B cell (primary cell): ENCODE results near the gene LBHD1. TPM values are rescaled to one million over a fixed set of nuclear protein-coding genes. Genes with fewer than 3 reads are reported as not detected.

Experiments used
- ATAC-seq: fragments of 200-7000 bp; cut with Tn5 transposase; one replicate; pipeline ENCODE4 v1.10.0; 2021; ENCODE audit warnings: low read depth, mild to moderate bottlenecking, moderate number of reproducible peaks, moderate library complexity
- CTCF ChIA-PET: fragments of 350-600 bp; sonication (Branson Sonifier 250); formaldehyde crosslinking; loops from one replicate; lab custom pipeline; 2021; ENCODE audit warnings: antibody characterized with exemption, inconsistent platforms; lab: Charles Lee
- POLR2A ChIA-PET: fragments of 350-600 bp; sonication (Branson Sonifier 250); formaldehyde crosslinking; loops from one replicate; lab custom pipeline; 2021; ENCODE audit warnings: antibody characterized with exemption; lab: Charles Lee
- DNase-seq: peaks from one replicate; pipeline ENCODE4 v3.0.0; 2013
- H2AFZ ChIP-seq: 2 replicates; pipeline ENCODE4 v1.6.1; 2012; ENCODE audit warnings: mild to moderate bottlenecking, low read depth, low read length; ENCODE audit not compliant: insufficient read depth, poor library complexity, severe bottlenecking
- H3K27ac ChIP-seq, 2 donors: 1 replicate in 1 of 2; 2 replicates in 1 of 2; pipeline ENCODE4 v1.5.1; 2012 to 2013; ENCODE audit warnings: low read length in 2 of 2, mild to moderate bottlenecking in 2 of 2, moderate library complexity in 1 of 2
- H3K27me3 ChIP-seq, 4 experiments: fragments of 200-600 bp in 1 of 4; sonication (generic) in 1 of 4; replicated peaks in 1 of 4; 1 replicate in 2 of 4; 2 replicates in 2 of 4; pipeline versions ENCODE4 v1.6.1 to v1.7.0; 2013 to 2016; ENCODE audit warnings: low read length in 3 of 4, mild to moderate bottlenecking in 2 of 4, mixed read lengths in 1 of 4, moderate library complexity in 1 of 4; ENCODE audit not compliant: insufficient read depth in 4 of 4, control insufficient read depth in 3 of 4; ENCODE audit errors: control extremely low read depth in 1 of 4
- H3K36me3 ChIP-seq, 2 experiments: replicated peaks in 1 of 2; 1 replicate in 1 of 2; 2 replicates in 1 of 2; pipeline versions ENCODE4 v1.6.1 to v1.7.1; 2013; ENCODE audit warnings: low read length in 1 of 2; ENCODE audit not compliant: insufficient read depth in 2 of 2, control insufficient read depth in 1 of 2; ENCODE audit errors: control extremely low read depth in 1 of 2, extremely low read depth in 1 of 2
- H3K4me1 ChIP-seq, 2 donors: fragments of 200-600 bp in 1 of 2; sonication (generic) in 1 of 2; 1 replicate in 1 of 2; 2 replicates in 1 of 2; pipeline versions ENCODE4 v1.5.1 to v1.6.1; 2013 to 2017; ENCODE audit warnings: low read length in 2 of 2; ENCODE audit not compliant: control insufficient read depth in 2 of 2, insufficient read depth in 2 of 2
- H3K4me2 ChIP-seq: replicated peaks from 2 replicates; pipeline ENCODE3; 2012; ENCODE audit warnings: mild to moderate bottlenecking, low read depth, low read length; ENCODE audit not compliant: poor library complexity, severe bottlenecking
- H3K4me3 ChIP-seq, 5 experiments: fragments of 200-600 bp in 1 of 5; sonication (generic) in 1 of 5; 1 replicate in 3 of 5; 2 replicates in 2 of 5; pipeline versions ENCODE4 v1.5.1 to v1.7.0; 2011 to 2016; ENCODE audit warnings: low read length in 4 of 5, mild to moderate bottlenecking in 4 of 5, low read depth in 2 of 5, control low read depth in 1 of 5, moderate library complexity in 1 of 5; ENCODE audit not compliant: insufficient read depth in 1 of 5; ENCODE audit errors: control extremely low read depth in 1 of 5, extremely low read depth in 1 of 5
- H3K79me2 ChIP-seq: fragments of 200-600 bp; sonication (generic); one replicate; pipeline ENCODE4 v1.6.0; 2016; ENCODE audit warnings: low read length; ENCODE audit not compliant: control insufficient read depth, insufficient read depth
- H3K9ac ChIP-seq: fragments of 200-600 bp; sonication (generic); 2 replicates; pipeline ENCODE4 v1.6.1; 2017; ENCODE audit warnings: mild to moderate bottlenecking, low read length, moderate library complexity
- H3K9me3 ChIP-seq, 3 donors: one replicate each; pipeline versions ENCODE4 v1.6.1 to v1.7.1; 2013; ENCODE audit warnings: low read length in 2 of 3; ENCODE audit not compliant: control insufficient read depth in 2 of 3, insufficient read depth in 1 of 3; ENCODE audit errors: control extremely low read depth in 1 of 3
- H4K20me1 ChIP-seq: 2 replicates; pipeline ENCODE4 v1.6.0; 2012; ENCODE audit warnings: mild to moderate bottlenecking, low read length; ENCODE audit not compliant: insufficient read depth, control insufficient read depth, poor library complexity, severe bottlenecking
- H3K27ac Mint-ChIP-seq: one replicate; pipeline ENCODE4 v1.8.0; 2021; ENCODE audit warnings: mixed read lengths
- H3K27me3 Mint-ChIP-seq: one replicate; pipeline ENCODE4 v1.8.0; 2021; ENCODE audit warnings: mixed read lengths
- H3K4me1 Mint-ChIP-seq: one replicate; pipeline ENCODE4 v1.8.0; 2021; ENCODE audit warnings: mixed read lengths
- H3K4me3 Mint-ChIP-seq: one replicate; pipeline ENCODE4 v1.8.0; 2021; ENCODE audit warnings: mixed read lengths
- H3K9me3 Mint-ChIP-seq: one replicate; pipeline ENCODE4 v1.8.0; 2022; ENCODE audit warnings: mixed read lengths; ENCODE audit not compliant: insufficient read depth
- EZH2 ChIP-seq: IDR thresholded peaks from 2 replicates; pipeline ENCODE4 v1.6.1; 2012; ENCODE audit warnings: borderline replicate concordance, low read depth, mild to moderate bottlenecking, moderate library complexity, low read length; ENCODE audit not compliant: insufficient read depth, poor library complexity, severe bottlenecking
- WGBS: methylation state at CpG from one replicate; pipeline ENCODE4 v1.1.5; 2013; ENCODE audit warnings: missing lambda C conversion rate; ENCODE audit not compliant: insufficient coverage; 5-methylcytosine and 5-hydroxymethylcytosine counted together
- intact Hi-C: fragments of 100-400 bp; cut with micrococcal nuclease; formaldehyde crosslinking; loops from one replicate; pipeline ENCODE4 v1.10.0; 2022
- polyA plus RNA-seq: library from polyadenylated mRNA; depleted of rRNA; stranded (reverse); fragments of >200 nt; gene quantifications from 2 replicates; pipeline ENCODE4 v1.2.3, GENCODE V29; 2012
- total RNA-seq, 2 donors: library from RNA; stranded (reverse); fragments of 120-200 nt in 1 of 2; gene quantifications; 1 replicate in 1 of 2; 2 replicates in 1 of 2; pipeline versions ENCODE4 v1.2.3 to v1.2.4, GENCODE V29; 2013 to 2022
- TF ChIP-seq, protein P1 (sequence below): fragments of 200-600 bp; IDR thresholded peaks from one replicate; pipeline ENCODE4 v1.8.0; 2022; ENCODE audit warnings: antibody characterized with exemption, mild to moderate bottlenecking

LBHD1 gene
- total and polyA plus RNA-seq, 2 donors (not counting 1 experiment from before 2014, with no cell fraction given): 19.3 to 33.3 TPM

DNA sequence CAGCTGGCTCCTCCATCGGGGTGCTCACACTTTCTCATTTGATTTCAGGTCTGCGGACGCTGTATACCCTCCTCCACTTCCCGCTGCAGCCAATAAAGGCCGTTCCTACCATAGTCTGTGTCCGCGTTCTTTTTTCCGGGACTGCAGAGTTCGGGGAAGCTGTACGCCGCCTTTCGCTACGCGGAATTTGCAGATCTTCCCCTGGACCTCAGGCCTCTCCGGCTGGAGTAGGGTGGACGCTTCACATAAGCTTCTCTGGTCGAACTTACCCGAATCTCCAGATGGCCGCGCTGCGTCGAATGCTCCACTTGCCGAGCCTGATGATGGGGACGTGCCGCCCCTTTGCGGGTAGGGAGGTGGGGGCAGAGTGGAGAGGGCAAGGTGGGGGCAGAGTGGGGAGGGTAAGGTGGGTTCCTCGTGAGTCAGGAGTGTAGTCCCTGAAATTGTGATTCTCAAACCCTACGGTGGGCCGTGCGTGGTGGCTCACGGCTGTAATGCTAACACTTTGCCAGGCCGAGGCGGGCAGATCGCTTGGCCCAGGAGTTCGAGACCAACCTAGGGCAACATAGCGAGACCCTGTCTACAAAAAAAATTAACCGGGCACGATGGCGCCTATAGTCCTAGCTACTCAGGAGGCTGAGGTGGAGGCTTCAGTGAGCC is 6.3 kb downstream of the LBHD1 start:
- POLR2A ChIA-PET: interaction anchor here (0.6 to 3.6 kb wide), 26 partner anchors 9 to 208 kb away, joined by 3 to 62 read pairs (median 6); partner anchors contain the start of genes B3GAT3, BSCL2, EEF1G and GANAB
- ATAC-seq (peak; percentile 16), DNase-seq (no peak)
- H3K4me1 Mint-ChIP-seq: peaks cover 50% of the 10 kb centered on the region
- Histone ChIP-seq H4K20me1 (peaks cover 9% of the 10 kb centered on the region), H3K9ac (peak overlapping the region; percentile 82), H3K36me3 (peaks cover 4 to 19% of the 10 kb centered on the region in 2 experiments), H3K4me3 (peak overlapping the region; percentile 79 to 98 (median 91)), H3K4me2 (peak overlapping the region; percentile 78), H3K27ac (peak overlapping the region; percentile 73 to 81), H2AFZ (peak overlapping the region; percentile 96), H3K79me2 (peaks cover 56% of the 10 kb centered on the region), H3K4me1 (peaks cover 17 to 38% of the 10 kb centered on the region in 2 donors), H3K27me3 (no peaks in the 10 kb centered on the region), H3K9me3 (no peaks in the 10 kb centered on the region)
- CTCF ChIA-PET: interaction anchor here (0.8 to 2.0 kb wide), 14 partner anchors 11 to 241 kb away, joined by 3 to 17 read pairs (median 5); partner anchors contain the start of genes B3GAT3, INTS5 and TUT1
- WGBS: 8% methylated on average over 39 of the region's 39 CpGs
- H3K4me3 Mint-ChIP-seq: peak overlapping the region; percentile 97
- H3K27ac Mint-ChIP-seq: peak overlapping the region; percentile 93
- H3K27me3 Mint-ChIP-seq: no peaks in the 10 kb centered on the region
- no peaks in the 10 kb centered on the region for H3K9me3 Mint-ChIP-seq
- TF ChIP-seq, protein P1, sequence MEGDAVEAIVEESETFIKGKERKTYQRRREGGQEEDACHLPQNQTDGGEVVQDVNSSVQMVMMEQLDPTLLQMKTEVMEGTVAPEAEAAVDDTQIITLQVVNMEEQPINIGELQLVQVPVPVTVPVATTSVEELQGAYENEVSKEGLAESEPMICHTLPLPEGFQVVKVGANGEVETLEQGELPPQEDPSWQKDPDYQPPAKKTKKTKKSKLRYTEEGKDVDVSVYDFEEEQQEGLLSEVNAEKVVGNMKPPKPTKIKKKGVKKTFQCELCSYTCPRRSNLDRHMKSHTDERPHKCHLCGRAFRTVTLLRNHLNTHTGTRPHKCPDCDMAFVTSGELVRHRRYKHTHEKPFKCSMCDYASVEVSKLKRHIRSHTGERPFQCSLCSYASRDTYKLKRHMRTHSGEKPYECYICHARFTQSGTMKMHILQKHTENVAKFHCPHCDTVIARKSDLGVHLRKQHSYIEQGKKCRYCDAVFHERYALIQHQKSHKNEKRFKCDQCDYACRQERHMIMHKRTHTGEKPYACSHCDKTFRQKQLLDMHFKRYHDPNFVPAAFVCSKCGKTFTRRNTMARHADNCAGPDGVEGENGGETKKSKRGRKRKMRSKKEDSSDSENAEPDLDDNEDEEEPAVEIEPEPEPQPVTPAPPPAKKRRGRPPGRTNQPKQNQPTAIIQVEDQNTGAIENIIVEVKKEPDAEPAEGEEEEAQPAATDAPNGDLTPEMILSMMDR: no peak
- no peak for TF ChIP-seq EZH2
- intact Hi-C loops: loop anchor here (1.0 to 2.0 kb wide), 7 partner anchors 12 to 74 kb away; partner anchors contain the start of genes EML3, GANAB, INTS5 and TUT1
